ENCODE results near the gene AUH.
"Not testable (repeated sequence)": the region's sequence is repeated elsewhere in the genome, so short reads cannot be mapped to it uniquely, and the experiment has no call there.

The AUH gene

DNA sequence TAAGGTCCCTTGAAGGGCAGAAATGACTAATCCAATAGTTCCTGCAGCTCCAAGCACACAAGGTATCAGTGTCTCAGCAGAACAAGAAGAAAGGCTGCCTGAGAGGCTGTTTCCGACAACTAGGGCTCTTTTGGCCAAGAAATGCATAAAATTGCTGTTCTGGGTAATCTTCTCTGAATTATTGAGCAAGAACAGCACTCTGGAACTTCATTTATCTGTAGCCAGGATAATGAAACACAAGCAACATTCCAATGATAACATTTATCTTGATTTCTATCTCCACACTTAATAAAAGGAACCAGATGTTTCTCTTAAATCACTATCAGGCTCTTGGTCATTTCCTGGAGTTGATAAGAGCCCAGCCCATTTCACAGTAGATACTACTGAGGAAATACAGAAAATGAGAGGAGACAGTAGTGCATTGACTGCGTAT is 17.0 kb upstream of the AUH start:
- DNase-seq: peak; percentile 63

DNA sequence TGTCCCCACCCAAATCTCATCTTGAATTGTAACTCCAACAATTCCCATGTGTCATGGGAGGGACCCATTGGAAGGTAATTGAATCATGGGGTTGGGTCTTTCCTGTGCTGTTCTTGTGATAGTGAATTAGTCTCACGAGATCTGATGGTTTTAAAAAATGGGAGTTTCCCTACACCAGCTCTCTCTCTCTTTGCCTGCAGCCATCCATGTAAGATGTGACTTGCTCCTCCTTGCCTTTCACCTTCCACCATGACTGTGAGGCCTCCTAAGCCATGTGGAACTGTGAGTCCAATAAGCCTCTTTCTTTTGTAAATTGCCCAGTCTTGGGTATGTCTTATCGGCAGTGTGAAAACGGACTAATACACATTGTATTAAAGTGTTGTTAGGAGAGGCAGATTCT is 16.3 kb upstream of the AUH start:
- not testable (repeated sequence) for DNase-seq

DNA sequence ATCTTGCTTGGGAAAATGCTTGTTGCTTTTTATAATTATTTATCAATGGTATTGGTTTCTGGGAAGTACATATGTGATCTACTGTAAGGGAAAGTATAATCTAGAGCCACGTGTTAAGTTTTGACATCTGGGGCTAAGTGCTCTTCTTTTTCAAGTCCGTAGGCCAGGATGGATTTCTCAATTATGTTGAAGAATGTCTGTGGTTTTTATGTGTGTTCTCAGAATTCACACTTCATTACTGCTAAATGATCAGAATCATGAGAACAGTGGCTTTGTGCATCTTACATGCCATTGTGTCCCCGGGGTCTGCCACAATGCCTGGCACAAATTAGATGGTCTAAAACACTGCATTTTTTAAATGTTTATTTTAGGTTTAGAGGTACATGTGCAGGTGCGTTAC is 14.5 kb upstream of the AUH start:
- DNase-seq: peak; percentile 60

DNA sequence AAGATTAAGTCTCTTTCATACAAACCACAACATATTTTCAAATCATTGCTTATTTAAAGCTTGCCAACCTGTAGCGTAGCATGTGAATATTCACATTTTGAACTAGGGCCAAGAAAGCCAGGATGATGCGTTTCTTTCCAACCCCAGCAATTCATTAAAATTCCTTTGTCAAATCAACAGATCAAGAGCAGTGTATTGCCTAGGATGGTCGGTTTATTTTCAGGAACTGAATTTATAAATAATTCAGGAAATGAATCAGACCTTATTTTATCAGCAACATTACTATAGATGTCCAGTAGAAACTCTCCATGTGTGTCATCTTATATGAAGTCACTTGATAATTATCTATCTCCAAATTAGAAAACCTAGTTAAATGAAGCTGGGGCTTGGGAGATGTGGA is 13.2 kb upstream of the AUH start:
- DNase-seq: peak; percentile 87

DNA sequence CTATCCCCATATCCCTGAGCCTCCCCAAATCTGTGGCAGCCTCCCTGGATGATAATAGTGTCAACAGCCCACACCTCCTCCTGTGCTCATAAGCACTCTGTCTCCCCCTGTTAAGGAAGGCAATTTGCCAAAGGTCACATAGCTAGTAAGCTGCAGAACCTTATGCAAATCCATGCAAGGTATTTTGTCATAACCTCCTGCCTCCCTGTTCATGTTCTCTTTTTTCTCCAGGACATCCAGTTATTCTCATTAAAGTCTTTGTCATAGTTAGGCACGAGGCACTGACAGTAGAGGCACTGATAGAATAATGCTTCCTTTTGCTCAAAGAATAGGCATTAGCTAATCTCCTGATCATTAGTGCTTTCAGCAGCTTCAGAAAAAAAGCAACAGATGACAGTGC is 10.2 kb upstream of the AUH start:
- DNase-seq: no peak

DNA sequence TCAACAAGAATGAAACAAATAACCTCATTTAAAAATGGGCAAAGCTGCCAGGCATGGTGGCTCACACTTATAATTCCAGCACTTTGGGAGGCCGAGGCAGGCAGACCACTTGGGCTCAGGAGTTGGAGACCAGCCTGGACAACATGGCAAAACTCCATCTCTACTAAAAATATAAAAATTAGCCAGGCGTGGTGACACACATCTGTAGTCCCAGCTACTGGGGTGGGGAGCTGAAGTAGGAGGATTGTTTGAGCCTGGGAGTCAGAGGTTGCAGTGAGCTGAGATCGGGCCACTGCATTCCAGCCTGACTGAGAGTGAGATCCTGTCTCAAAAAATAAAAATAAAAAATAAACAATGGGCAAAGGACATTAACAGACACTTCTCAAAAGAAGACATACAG is 8.3 kb upstream of the AUH start:
- not testable (repeated sequence) for DNase-seq

DNA sequence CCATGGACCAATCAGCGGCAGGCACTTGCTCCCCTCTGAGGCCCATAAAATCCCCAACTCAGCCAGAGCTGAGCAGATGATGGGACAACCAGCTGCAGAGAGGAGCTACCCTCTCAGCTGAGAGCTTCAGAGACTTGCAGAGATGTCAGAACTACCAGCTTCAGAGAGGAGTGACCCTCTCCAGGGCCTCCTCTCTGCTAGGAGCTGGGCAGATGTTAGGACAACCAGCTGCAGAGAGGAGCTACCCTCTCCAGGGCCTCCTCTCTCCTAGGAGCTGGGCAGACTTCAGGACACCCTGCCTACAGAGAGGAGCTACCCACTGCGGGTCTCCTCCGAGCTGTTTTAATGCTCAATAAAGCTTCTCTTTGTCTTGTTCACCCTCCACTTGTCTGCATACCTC is 3.0 kb upstream of the AUH start:
- no peak for DNase-seq

DNA sequence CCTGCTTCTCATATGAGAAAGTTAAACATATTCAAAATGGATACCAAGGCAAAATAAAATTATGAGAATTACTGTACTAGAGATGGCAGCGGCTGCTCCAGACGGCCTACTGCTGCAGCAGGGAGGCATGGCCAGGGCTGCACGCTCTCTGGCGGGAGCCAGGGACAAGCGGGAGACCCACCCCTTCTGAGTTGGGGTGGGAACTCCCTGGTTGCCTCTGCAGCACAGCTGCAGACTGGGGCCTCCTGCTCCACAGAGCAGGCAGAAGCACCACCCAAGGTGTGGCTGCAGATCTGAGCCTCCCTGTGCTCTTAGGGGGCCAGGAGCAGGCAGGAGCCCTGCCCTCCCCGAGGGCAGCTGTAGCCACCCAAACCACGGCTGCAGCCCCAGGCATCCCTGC is 2.3 kb upstream of the AUH start:
- no peak for DNase-seq

DNA sequence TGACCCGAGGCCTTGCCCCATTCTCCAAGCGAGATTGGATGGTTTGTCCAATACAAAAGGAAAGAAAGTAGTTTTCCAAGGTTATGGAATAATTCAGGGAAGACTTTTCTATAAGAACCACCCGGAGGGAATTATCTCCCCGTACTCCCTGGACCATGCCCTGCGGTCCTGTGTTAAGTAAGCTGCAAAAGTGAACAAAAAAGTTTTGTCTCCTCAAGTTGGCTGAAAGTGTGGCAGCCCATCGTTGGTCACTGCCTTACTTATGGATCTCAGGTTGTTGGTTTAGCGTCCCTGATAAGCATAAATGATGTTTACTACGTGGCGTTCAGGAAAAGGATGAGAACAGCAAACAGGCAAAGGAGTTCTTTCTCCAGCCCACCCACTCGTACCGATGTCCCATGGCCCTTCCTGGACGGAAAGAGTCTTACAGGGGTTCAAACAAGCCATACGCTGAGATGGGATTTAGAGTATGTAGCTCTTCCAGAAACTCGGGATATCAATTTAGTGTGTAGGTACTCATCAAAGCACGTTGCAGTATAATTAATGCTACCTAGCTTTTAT is 413 bp upstream of the AUH start:
- no peak for DNase-seq

DNA sequence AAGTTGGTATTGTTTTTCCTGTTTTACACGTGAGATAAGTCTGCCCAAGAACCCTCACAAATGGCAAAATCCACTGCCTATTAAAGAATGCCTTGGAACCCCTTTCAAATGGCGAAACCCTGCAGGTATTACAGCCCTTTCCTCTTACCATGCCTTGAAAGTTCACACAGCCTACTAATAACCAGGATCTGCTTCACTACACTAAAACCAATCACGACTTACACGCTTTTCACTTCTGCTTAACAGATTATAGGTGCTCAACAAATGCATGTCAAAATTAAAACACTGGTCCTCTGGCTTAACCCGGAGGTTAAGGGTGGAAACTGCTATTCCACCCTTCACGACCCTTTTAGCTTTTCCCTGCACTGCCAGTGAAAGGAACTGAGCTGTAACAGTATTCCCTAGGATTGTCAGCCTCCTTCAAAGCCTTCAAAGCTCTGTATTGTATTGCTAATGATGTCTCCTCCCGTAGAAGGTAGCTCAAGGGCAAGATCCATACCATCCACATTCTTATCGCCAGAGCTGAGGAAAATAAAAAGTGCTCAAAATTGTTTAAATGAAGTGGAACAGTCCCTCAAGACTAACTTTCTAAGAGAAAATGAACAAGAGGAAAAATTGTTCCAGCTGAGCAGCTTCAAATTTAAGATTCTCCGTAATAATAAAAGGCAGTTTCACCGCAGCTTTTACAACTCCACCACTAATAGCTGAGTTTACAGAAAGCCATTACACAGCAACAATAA is 997 bp downstream of the AUH start:
- no peak for DNase-seq

DNA sequence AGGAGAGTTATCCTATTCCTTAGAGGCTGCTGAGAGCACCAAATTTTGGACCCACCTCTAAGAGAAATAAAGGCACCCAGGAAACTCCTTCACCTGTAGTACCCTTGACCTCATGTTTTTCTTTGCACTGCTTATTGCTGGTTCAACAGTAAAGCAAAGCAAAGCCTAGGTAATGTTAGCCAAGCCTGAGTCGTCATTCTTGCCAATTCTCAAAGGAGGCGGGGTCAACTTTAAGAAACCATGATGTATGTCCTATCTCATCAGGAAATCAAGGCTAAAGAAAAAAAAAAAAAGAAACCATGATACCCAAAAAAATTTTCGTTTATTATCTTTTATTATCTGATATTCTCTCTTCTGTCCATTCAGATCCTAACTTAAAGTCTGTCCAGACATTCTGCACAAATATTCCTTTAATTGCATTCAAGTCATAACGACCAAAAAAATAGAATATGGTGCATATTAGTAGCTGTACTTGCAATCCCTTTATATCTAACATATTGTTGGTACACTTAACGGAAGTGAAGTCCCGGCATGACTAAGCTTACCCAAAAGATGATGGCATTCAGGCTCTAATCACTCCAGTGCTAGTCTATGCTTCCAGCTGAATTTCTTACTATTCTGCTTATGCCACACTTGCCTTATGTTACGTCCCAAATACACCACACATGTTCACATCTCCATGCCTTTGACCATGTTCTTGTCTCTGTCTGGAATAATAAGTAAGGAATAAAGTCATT is 1.8 kb downstream of the AUH start:
- no peak for DNase-seq

DNA sequence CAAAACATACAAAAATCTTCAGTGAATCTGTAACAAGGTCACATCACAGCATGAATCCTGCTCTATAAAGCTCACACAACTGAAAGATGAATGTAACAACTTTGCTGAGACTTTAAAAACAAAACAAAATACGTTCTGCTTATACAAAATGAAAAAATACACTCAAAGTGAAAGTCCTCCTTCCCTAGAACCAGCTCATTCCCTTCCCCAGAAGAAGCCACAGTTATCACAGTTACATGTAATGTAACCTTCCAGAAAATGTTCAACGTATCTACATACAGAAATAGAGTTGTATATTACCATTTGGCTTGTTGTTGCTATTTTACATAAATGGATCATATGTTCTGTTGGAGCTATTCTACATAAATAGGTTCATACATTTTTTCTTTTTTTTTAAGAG is 2.6 kb downstream of the AUH start:
- no peak for DNase-seq

DNA sequence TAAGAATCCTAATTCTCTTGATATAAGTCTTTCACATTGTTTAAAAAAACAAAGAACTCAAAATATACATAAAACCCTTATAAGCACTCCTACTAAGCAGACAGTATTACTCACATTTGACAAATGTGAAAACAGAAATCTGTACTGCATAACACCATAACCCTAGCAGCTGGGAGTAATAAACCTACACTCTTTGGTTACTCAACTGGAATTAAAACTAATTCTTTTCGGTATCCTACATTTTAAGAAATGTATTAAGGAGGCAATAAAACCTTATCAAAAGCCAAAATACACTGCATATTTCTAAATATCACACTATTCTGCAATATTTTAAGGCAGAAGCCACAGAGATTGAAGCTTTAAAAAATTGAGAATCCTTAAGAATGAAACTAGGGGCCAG is 6.8 kb downstream of the AUH start:
- peak; percentile 30 for DNase-seq

DNA sequence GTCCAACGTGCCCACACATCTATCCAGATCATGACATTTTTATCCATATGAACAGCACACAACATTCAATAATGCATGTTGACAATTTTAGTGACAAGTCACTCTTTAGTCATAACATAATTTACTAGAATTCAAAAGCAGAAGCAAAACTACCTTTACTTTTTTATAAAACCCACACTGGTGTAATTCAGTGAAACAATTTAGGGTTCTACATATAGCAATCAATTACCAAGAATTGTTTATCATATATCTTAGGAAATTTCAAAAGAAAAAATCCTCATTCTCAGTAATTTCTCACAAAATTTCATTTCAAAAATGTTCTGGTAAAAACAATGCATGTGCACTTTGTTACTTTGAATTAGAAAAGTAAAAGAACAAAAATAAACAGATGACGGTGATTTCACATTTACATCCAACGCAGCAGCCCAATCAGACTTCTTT is 12.6 kb downstream of the AUH start:
- DNase-seq: no peak

DNA sequence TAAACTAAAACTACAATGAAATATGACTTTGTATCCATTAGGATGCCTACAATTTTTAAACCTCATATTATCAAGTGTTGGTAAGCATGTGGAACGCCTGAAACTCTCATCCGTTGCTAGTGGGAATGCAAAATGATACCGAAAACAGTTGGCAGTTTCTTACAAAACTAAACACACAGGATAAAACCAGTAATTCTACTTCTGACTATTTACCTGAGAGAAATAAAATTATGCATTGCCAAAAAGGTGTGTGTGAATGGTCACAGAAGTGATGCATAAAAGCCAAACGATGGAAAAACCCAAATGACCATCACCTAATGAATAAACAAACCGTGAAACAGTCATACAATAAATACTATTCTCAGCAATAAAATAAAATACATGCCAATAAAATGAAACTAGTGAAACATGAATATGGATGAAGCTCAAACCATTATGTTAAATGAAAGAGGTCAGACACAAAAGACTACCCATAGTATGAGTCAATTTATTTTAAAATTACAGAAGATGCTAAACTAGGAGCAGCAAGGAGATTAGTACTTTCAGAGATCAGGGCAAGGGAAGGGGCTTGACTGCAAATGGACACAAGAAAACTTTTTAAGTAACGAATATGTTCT is 13.4 kb downstream of the AUH start:
- DNase-seq: no peak

DNA sequence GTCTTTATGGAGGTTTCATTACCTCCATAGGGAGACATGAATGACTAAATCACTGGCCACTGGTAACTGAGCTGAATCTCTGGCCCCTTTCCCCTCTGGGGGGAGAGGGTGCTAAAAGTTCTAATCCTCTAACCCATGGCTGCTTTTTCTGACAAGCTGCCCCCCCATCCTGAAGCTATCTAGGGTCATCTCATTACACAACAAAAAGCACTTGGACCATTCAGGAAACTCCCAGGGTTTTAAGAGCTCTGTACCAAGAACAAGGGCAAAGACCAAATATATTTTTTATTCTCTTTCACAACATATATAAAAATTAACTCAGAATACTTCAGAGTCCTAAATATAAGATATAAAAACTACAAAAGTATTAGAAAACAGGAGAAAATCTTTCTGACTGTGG is 14.3 kb downstream of the AUH start:
- no peak for DNase-seq

DNA sequence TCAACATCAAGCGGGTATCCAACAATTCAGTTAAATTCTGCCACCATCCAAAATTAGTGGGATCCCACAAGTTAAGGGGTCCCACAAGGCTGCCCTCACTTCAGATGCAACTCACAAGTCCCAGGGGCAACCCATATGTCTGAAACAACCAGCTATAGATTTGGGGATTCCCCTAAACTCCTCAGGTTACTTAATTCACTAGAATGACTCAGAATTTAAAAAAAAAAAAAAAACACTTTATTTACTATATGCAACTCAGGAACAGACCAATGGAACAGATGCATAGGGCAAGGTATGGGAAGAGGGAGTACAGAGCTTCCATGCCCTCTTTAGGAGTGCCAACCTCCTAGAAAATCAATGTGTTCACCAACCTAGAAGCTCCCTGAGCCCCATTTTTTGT is 15.1 kb downstream of the AUH start:
- DNase-seq: no peak

DNA sequence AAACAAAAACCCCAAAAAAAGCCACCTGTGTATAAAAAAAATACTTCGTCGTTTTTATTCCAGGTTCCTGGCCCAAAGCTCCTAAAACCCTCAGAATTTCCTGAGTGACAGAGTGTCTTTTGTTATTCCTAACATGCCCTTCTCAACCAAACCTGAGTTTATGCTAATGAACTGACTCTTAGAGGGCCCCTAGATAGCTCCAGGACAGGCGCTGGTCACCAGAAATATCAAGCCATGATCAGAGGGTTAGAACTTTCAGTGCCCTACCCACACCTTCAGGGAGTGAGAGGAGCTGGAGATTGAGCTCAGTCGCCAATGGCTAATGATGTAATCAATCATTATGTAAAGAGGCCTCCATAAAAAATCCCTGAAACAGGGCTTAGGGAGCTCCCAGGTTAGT is 15.7 kb downstream of the AUH start:
- DNase-seq: no peak

DNA sequence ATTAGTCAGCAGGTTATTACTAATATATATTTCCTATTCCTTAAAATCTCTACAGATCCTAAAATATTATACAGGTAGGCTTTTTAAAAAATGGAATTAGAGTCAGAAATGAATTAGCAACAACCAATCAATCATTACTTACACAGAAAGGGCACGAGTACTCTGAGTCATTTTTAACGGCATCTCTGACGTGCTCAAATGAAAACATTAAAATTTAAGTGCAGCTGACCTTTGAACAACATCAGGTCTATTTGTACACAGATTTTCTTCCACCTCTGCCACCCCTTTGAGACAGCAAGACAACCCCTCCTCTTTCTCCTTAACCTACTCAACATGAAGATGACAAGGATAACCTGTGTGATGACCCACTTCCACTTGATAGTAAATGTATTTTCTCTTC is 19.1 kb downstream of the AUH start:
- DNase-seq: no peak

DNA sequence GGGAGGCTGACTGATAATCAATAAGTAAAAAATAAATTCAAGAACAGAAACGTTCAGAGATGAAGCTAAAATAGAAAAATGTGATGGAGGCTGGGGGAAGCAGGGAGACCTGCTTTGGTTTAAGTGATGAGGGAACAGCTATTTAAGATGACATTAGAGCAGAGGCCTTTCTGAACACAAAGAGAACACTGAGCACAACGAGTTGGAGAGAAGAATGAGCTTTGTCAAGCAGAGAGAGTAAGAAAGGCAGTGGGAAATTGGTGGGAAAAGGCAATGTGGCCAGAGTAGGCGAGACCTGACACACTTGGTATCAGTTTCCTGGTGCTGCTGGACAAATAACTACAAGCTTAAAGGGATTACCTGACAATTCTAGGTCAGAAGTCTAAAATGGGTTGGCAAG is 20.0 kb downstream of the AUH start:
- no peak for DNase-seq

DNA sequence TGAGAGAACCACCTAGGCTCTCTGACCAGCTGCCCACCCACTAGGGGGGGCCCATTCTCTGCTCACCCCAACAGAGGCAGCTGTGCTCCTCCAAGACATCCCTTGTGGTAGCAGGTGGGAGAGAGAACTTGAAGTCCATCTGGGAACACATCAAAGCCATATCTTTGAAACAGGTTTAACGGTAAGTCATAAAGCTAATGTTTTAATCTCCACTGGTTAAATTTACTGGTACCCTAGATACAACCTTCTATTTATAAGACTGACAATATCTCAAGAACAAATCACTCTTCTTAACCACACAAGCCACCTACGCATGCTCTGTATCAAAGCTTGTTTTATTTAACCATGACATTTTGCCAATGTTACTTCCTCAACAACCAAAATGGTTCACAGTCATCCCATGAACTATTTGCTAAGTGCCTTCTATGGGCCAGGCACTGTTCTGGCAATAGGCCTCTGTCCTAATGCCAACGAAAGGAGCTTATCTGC is 20.4 kb downstream of the AUH start:
- no peak for DNase-seq

DNA sequence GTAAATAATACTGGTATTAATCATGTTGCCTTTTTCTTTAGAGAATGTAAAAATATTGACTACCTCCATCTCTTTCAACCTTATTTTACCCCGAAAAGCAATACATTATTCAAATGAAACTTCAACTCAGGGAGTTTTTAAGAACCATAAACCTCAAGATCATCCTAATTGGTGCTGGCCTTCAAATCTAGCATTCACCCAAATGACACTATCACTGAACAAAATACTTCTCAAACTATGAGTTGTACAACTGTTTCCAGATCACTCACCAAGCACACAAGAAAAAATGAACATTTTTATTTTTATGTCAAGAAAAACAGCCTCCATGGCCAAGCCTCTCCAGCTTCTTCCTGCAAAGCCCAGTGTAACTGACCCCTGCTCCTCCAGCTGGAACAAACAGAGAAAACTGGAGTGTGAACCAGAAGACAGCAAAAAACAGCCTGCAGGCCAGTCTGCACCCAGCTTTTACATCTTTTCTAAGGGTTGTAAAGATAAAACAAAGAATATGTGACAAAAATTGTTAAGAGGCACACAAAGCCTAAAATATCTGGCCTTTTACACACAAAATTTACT is 21.2 kb downstream of the AUH start:
- DNase-seq: no peak

DNA sequence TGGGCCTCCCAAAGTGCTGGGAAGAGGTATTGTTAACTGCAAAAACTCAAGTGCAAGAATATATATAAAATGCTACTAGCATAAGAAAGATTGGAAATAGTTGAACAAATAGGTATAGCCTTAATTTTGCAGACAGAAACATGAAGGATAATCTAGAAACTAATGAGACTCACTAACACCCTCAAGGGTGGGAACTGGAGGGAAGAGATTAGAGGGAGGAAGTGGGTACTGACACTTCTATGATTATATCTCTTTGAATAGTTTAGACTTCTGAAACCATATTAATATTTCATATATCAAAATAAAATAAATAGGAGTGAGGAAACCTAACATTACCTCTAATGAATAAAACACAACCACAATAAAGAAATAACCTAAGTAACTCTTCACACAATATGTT is 23.0 kb downstream of the AUH start:
- no peak for DNase-seq
